Upper lobe of left lung (tissue), 4 donors: ENCODE data around the gene ATP7A.

ENCODE experiments used
- CTCF ChIP-seq, 6 experiments: fragments of 450-650 bp in 4 of 6; fragments of 200-600 bp in 2 of 6; sonication (generic) in 2 of 6; IDR thresholded peaks; one replicate each; pipeline ENCODE4 v1.5.1; 2016 to 2019; ENCODE audit warnings: antibody characterized with exemption in 6 of 6
- POLR2A ChIP-seq, 4 donors: fragments of 450-650 bp; IDR thresholded peaks; one replicate each; pipeline ENCODE4 v1.5.1; 2016 to 2017; ENCODE audit warnings: antibody characterized with exemption in 4 of 4, mild to moderate bottlenecking in 2 of 4
- POLR2AphosphoS5 ChIP-seq, 2 donors: sonication (generic); formaldehyde crosslinking; IDR thresholded peaks; one replicate each; pipeline ENCODE4 v1.5.1; 2017; ENCODE audit warnings: antibody characterized with exemption in 2 of 2

- no peak for TF ChIP-seq POLR2A (IDR thresholded peaks at IDR 0.05)
- TF ChIP-seq CTCF (IDR thresholded peaks at IDR 0.05): no peak
- no peak for TF ChIP-seq POLR2AphosphoS5 (IDR thresholded peaks at IDR 0.05)
Measured at GRCh38 chrX:78066110-78066509, 155.6 kb downstream of the ATP7A start.
